Thyroid gland (tissue), 4 donors: ENCODE measurements around the gene LYRM4. TPM values are rescaled to one million over a fixed set of nuclear protein-coding genes. Genes with fewer than 3 reads are reported as not detected.

Experiments used
- DNase-seq, 2 donors: peaks; one replicate each; pipeline ENCODE4 v3.0.0-alpha.2; 2019
- H3K27ac ChIP-seq, 3 donors: fragments of 200-600 bp; sonication (generic); 1 replicate in 2 of 3; 2 replicates in 1 of 3; pipeline ENCODE4 v1.5.1; 2016 to 2019; ENCODE audit warnings: mild to moderate bottlenecking in 1 of 3, moderate library complexity in 1 of 3
- H3K27me3 ChIP-seq: fragments of 200-600 bp; sonication (generic); one replicate; pipeline ENCODE4 v1.5.1; 2019
- H3K36me3 ChIP-seq, 2 donors: fragments of 200-600 bp; sonication (generic); one replicate each; pipeline ENCODE4 v1.5.1; 2016 to 2019
- H3K4me1 ChIP-seq, 2 donors: fragments of 200-600 bp; sonication (generic); one replicate each; pipeline ENCODE4 v1.5.1; 2017 to 2019
- H3K4me3 ChIP-seq, 3 donors: fragments of 200-600 bp; sonication (generic); replicated peaks in 1 of 3; 1 replicate in 2 of 3; 2 replicates in 1 of 3; pipeline ENCODE4 v1.5.1; 2016; ENCODE audit warnings: mild to moderate bottlenecking in 1 of 3
- H3K9me3 ChIP-seq: fragments of 200-600 bp; sonication (generic); one replicate; pipeline ENCODE4 v1.5.1; 2017
- POLR2A ChIP-seq, 2 donors: fragments of 450-650 bp; IDR thresholded peaks; one replicate each; pipeline ENCODE4 v1.6.1; 2017; ENCODE audit warnings: antibody characterized with exemption in 2 of 2, mild to moderate bottlenecking in 2 of 2, moderate library complexity in 1 of 2
- WGBS, 2 donors: methylation state at CpG; one replicate each; pipeline ENCODE4 v1.1.5; 2017; 5-methylcytosine and 5-hydroxymethylcytosine counted together
- intact Hi-C: fragments of 100-400 bp; cut with DNase I; formaldehyde crosslinking; loops from one replicate; pipeline ENCODE4 v1.15.1; 2023
- total RNA-seq, 4 donors: library from RNA; depleted of rRNA; stranded (reverse); fragments of >200 nt; gene quantifications; one replicate each; pipeline ENCODE4 v1.2.3, GENCODE V29; 2016
- TF ChIP-seq, protein P1 (sequence below), 6 experiments: fragments of 200-600 bp in 3 of 6; fragments of 450-650 bp in 3 of 6; sonication (generic) in 3 of 6; IDR thresholded peaks; one replicate each; pipeline ENCODE4 v1.5.1; 2016 to 2019; ENCODE audit warnings: antibody characterized with exemption in 6 of 6, mild to moderate bottlenecking in 2 of 6, inconsistent platforms in 1 of 6, moderate library complexity in 1 of 6

Gene LYRM4
- total RNA-seq, 4 donors from 2014 or later = 26.7 to 32.2 (median 29.5) TPM

DNA sequence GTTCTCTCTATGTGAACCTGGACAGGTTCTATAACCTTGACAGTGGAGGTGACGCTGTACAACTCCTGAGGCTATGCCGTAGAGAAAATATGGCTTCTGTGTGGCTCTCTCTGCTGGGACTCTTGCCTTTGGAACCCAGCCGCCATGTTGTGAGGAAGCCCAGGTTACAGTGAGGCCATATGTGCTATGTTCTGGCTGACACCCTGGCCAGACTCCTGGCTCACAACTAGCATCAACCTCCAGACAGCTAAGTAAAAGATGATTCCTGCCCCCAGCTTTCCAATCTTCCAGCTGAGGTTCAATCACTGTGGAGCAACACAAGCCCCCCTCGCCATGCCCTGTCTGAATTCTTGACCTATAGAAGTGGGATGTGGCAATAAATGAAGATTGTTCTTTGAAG lies 118.6 kb downstream of the LYRM4 start:
- Histone ChIP-seq H3K27me3 (no peaks in the 10 kb centered on the region), H3K27ac (no peak overlapping the region), H3K4me3 (no peak overlapping the region), H3K4me1 (peaks cover 11 to 25% of the 10 kb centered on the region in 2 donors), H3K36me3 (no peaks in the 10 kb centered on the region), H3K9me3 (no peaks in the 10 kb centered on the region)
- TF ChIP-seq, protein P1, sequence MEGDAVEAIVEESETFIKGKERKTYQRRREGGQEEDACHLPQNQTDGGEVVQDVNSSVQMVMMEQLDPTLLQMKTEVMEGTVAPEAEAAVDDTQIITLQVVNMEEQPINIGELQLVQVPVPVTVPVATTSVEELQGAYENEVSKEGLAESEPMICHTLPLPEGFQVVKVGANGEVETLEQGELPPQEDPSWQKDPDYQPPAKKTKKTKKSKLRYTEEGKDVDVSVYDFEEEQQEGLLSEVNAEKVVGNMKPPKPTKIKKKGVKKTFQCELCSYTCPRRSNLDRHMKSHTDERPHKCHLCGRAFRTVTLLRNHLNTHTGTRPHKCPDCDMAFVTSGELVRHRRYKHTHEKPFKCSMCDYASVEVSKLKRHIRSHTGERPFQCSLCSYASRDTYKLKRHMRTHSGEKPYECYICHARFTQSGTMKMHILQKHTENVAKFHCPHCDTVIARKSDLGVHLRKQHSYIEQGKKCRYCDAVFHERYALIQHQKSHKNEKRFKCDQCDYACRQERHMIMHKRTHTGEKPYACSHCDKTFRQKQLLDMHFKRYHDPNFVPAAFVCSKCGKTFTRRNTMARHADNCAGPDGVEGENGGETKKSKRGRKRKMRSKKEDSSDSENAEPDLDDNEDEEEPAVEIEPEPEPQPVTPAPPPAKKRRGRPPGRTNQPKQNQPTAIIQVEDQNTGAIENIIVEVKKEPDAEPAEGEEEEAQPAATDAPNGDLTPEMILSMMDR (IDR thresholded peaks at IDR 0.05) = no peak
- no peak for TF ChIP-seq POLR2A (IDR thresholded peaks at IDR 0.05)
- 96 to 100% methylated on average over 4 of the region's 4 CpGs for WGBS, 2 donors
- no peak for DNase-seq
- intact Hi-C loops = loop anchor here (5.0 to 10.0 kb wide), 4 partner anchors 73 to 1403 kb away; no protein-coding TSS in a partner anchor

DNA sequence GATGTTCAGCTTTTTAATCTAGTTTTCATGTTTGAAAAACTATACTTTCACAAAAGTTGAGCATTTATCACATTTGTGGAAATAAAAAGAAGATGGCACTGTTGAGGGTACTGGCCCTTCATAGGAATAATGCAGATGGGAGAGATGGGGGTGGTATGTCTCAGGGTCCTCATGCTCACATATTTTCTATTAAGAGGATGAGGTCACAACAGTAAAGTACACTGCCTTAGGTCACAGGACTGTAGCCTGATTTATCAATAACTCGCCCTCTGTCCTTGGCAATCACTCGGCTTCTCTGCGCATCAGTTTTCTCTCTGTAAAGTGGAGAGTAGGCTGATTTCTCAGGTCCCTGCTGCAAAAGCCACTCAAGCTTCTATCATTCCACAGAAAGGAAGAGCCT lies 119.7 kb downstream of the LYRM4 start:
- intact Hi-C loops = loop anchor here (5.0 to 10.0 kb wide), 4 partner anchors 74 to 1404 kb away; no protein-coding TSS in a partner anchor

DNA sequence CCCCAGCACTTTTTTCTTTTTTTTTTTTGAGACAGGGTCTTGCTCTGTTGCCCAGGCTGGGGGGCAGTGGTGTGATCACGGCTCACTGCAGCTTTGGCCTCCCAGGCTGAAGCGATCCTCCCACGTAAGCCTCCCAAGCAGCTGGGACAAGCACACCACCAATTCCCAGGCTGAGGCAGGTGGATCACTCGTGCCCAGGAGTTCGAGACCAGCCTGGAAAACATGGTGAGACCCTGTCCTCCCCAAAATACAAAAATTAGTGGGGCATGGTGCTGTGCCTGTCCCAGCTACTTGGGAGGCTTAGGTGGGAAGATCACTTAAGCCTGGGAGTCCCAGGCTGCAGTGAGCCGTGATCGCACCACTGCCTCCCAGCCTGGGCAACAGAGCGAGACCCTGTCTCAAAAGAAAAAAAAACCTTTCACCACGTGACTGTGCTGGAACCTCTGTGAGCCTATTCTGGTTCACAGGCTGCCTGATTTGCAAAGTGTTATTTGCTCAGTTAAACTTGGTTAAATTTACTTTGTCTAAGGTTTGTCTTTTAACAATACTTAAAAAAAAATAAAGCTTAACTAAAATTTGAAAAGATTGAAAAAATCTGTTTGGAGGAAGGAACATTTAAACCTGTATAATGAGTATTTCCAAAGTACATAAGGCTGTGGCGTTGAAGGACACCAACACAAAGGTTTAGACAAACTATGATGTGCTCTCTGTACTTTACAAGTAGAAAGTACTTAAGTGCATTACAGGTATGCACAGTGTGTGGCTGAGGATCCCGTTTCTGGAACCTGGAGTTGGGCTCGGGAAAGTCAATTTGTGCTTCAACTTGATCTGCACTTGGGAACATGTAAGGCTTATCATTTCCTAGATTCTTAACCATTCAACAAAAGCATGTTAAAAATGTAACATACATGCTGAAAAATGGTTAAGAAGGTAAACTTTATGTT lies 120.7 kb downstream of the LYRM4 start:
- Histone ChIP-seq H3K36me3 (no peaks in the 10 kb centered on the region), H3K27me3 (no peaks in the 10 kb centered on the region), H3K4me3 (no peak overlapping the region), H3K4me1 (peaks cover 11 to 25% of the 10 kb centered on the region in 2 donors), H3K27ac (peak overlapping the region; percentile 37 to 72 (median 61)), H3K9me3 (no peaks in the 10 kb centered on the region)
- intact Hi-C loops = loop anchor here (5.0 to 10.0 kb wide), 4 partner anchors 75 to 1405 kb away; no protein-coding TSS in a partner anchor
- 54 to 72% methylated on average over 12 of the region's 12 CpGs for WGBS, 2 donors
- no peak for TF ChIP-seq POLR2A (IDR thresholded peaks at IDR 0.05)
- TF ChIP-seq, protein P1 (IDR thresholded peaks at IDR 0.05) = no peak
- DNase-seq = peak; percentile 68 to 72

More for the DNA sequence above, 119.7 kb downstream of the LYRM4 start:
- TF ChIP-seq, protein P1 (IDR thresholded peaks at IDR 0.05) = no peak
- no peak for TF ChIP-seq POLR2A (IDR thresholded peaks at IDR 0.05)
- Histone ChIP-seq H3K9me3 (no peaks in the 10 kb centered on the region), H3K27ac (peak overlapping the region; percentile 37 to 72 (median 44)), H3K27me3 (no peaks in the 10 kb centered on the region), H3K4me1 (peaks cover 11 to 25% of the 10 kb centered on the region in 2 donors), H3K4me3 (no peak overlapping the region), H3K36me3 (no peaks in the 10 kb centered on the region)
- DNase-seq = no peak
- WGBS, 2 donors = 77 to 89% methylated on average over 3 of the region's 3 CpGs

DNA sequence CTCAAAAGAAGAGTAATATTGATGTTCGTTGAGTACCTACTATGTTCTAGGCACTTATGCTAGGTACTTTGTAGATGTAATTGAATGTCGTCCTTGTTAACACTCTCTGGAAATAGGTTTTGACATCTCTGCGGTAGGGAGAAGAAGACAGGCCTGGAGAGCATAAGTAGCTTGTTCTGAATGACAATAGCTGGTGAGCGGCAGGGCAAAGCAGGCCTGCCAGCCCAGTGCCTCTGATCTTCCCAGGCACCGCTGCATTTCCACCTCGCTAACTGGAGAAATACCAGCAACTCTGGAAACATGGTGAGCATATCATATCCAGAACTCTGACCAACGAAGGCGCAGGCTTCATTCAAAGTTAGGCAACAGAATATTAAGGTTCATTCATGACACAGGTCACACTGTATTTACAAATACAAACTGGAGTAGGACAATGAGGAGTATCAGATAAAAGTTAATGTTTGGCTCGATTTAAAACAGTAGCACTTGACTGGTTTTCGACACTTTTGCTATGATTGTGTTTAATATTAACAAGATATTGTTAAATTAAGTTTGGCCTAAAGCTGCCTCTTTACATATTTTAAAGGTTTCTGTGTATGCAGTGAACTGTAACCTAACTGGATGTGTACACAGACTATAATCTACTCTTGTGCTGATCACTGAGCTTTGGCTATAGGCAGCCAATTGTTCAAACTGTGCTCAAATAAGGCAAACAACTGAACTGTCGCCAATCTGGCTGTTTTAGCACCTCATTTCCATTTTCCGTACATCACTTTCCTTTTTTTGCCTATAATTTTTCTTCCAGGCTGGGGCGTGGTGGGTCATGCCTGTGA lies 121.5 kb downstream of the LYRM4 start:
- Histone ChIP-seq H3K27me3 (no peaks in the 10 kb centered on the region), H3K27ac (peak overlapping the region in 2 of 3 donors; percentile 61 to 72), H3K4me1 (peaks cover 11 to 25% of the 10 kb centered on the region in 2 donors), H3K4me3 (no peak overlapping the region), H3K36me3 (no peaks in the 10 kb centered on the region), H3K9me3 (no peaks in the 10 kb centered on the region)
- DNase-seq = peak; percentile 50 to 63
- intact Hi-C loops = no loop called here
- TF ChIP-seq POLR2A (IDR thresholded peaks at IDR 0.05) = no peak
- TF ChIP-seq, protein P1 (IDR thresholded peaks at IDR 0.05) = no peak
- WGBS, 2 donors = 76 to 79% methylated on average over 13 of the region's 13 CpGs
